A172 (cell line): Measurements from ENCODE around the gene GPANK1. TPM values are rescaled to one million over a fixed set of nuclear protein-coding genes. Genes with fewer than 3 reads are reported as not detected.

Experiments used
- DNase-seq: peaks from one replicate; pipeline ENCODE4 v3.0.0-alpha.2; 2015; ENCODE audit warnings: low spot score
- total RNA-seq: library from RNA; depleted of rRNA; stranded (reverse); fragments of >200 nt; shearing (Covaris generic); gene quantifications from 2 replicates; pipeline ENCODE4 v1.2.3, GENCODE V29; 2014

The GPANK1 gene
- total RNA-seq, 1 experiment from 2014 or later: 9.5 TPM

- DNase-seq: no peak
Observed at GRCh38 chr6:31640612-31641011, 24.2 kb downstream of the GPANK1 start.

- DNase-seq: peak; percentile 88
Observed at GRCh38 chr6:31639449-31639861, 25.3 kb downstream of the GPANK1 start.

GRCh38 chr6:31639043-31639442, 25.8 kb downstream of the GPANK1 start:
- DNase-seq: no peak

- DNase-seq: no peak
Observed at GRCh38 chr6:31636698-31637596, 27.9 kb downstream of the GPANK1 start.

- no peak for DNase-seq
Observed at GRCh38 chr6:31634969-31635575, 29.7 kb downstream of the GPANK1 start.

GRCh38 chr6:31634131-31634530, 30.7 kb downstream of the GPANK1 start:
- no peak for DNase-seq

GRCh38 chr6:31633447-31633846, 31.4 kb downstream of the GPANK1 start:
- DNase-seq: no peak

- DNase-seq: no peak
Observed at GRCh38 chr6:31632279-31632946, 32.4 kb downstream of the GPANK1 start.

- no peak for DNase-seq
Observed at GRCh38 chr6:31631681-31632278, 33.0 kb downstream of the GPANK1 start.

- DNase-seq: no peak
Observed at GRCh38 chr6:31631209-31631608, 33.6 kb downstream of the GPANK1 start.

GRCh38 chr6:31630177-31630934, 34.4 kb downstream of the GPANK1 start:
- no peak for DNase-seq

GRCh38 chr6:31629014-31629413, 35.8 kb downstream of the GPANK1 start:
- no peak for DNase-seq

GRCh38 chr6:31627690-31628287, 37.0 kb downstream of the GPANK1 start:
- no peak for DNase-seq

- no peak for DNase-seq
Observed at GRCh38 chr6:31626952-31627351, 37.8 kb downstream of the GPANK1 start.

GRCh38 chr6:31624070-31624469, 40.7 kb downstream of the GPANK1 start:
- no peak for DNase-seq

GRCh38 chr6:31622684-31623091, 42.1 kb downstream of the GPANK1 start:
- DNase-seq: no peak

GRCh38 chr6:31621991-31622390, 42.8 kb downstream of the GPANK1 start:
- DNase-seq: no peak

- no peak for DNase-seq
Observed at GRCh38 chr6:31621320-31621939, 43.4 kb downstream of the GPANK1 start.

- DNase-seq: peak; percentile 72
Observed at GRCh38 chr6:31620586-31621319, 44.0 kb downstream of the GPANK1 start, which contains the start of gene PRRC2A. Gene PRRC2A (plus strand): TSS chr6:31620715. CDS start chr6:31622790, 2,075 bp downstream.
